Activated CD4-positive, alpha-beta T cell treated with anti-CD3 and anti-CD28 coated beads, Interleukin-2, amount 50 U/mL, for 16 hours (primary cell): ENCODE data around the gene CCDC183.
A peak's percentile ranks its signal among the peaks of the same experiment; 100 is the strongest.
"Not testable (repeated sequence)": the region's sequence is repeated elsewhere in the genome, so short reads cannot be mapped to it uniquely, and the experiment has no call there.

Source experiments
- DNase-seq: peaks from one replicate; pipeline ENCODE4 v3.0.0-alpha.2; 2020

Gene CCDC183

DNA sequence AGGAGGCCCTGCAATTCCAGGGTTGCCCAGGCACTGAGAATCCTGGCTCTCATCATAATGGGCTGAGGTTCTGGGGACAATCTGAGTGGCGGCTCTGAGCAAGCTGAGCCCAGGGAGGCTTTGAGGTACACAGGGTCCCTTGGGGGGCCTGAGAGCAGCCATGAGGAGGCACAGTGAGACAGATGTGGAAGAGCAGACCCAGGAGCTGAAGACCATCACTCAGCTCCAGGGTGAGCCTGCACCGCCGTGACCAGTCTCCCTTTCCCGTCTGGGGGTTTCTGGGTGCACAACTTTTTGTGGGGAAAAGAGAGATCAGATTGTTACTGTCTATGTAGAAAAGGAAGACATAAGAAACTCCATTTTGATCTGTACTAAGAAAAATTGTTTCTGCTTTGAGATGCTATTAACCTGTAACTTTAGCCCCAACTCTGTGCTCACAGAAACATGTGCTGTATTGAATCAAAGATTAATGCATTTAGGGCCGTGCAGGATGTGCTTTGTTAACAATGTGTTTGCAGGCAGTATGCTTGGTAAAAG lies at the start of gene CCDC183:
Gene CCDC183 (plus strand): TSS at position 101 of the 537 bp plus-strand sequence. CDS start 60 bp downstream, at position 161.
- no peak for DNase-seq

DNA sequence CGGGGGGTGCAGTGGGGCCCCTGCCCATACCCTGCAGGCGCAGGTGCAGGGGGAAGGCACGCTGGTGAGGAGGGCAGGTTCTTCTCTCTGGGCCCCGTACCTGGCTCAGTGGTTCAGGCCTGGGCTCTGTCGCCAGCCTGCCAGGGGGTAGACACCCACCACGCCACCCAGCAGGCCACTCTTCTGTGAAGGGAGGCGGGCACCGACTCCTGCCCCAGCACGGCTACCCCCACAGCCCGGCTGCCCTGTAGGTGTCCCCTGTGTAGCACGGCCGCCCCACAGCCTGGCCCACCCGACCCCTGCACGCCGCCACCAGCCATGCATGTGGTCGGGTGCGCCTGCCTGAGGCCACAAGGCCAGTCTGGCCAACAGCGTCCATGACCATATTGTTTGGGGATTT lies 49.5 kb upstream of the CCDC183 start:
- DNase-seq: no peak

DNA sequence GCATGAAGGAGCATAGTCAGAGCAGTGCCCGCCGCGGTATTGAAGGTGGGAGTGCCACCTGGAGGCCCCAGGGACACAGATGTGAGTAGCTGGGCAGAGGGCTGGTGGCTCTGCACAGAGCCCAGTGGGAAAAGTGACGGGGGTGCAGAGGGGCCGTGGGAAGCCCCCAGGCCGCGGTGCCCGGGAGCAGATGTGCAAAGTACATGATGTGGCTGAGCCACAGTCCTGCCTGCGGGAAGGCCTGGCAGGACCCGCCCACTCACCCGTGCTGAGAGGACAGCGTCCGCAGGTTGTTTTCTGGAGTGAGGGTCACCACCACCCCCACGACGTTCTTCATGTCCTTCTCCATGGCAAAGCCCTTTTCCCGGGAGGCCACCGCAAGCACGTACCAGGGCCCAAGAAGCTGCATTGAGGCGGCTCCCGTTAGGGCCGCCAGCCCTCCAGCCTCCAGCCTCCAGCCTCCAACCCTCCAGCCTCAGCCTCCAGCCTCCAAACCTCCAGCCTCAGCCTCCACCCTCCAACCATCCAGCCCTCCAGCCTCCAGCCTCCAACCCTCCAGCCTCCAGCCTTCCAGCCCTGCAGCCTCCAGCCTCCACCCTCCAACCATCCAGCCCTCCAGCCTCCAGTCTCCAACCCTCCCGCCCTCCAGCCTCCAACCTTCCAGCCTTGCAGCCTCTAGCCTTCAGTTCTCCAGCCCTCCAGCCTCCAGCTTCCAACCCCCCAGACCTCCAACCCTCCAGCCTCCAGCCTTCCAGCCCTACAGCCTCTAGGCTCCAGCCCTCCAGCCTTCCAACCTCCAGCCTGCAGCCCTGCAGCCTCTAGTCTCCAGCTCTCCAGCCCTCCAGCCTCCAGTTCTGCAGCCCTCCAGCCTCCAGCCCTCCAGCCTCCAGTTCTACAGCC lies 48.7 kb upstream of the CCDC183 start:
- no peak for DNase-seq

DNA sequence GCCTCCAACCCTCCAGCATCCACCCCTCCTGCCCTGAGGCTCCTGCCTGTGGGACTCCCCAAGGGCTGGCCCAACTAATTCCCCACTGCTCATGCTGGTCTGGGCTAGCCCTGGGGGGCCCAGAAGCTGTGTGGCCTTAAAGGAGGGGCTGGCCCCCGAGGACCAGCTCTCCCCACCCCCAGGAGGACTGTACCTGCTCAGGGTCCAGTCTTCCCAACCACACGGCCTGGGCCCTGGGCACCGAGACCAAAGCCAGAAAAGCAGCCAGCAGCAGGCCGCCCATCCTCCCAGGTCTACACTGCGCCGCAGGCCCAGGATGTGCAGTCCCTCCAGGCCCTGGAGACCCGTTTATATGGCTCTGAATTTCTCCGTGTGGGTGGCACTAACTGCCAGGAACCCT lies 47.9 kb upstream of the CCDC183 start, which contains the start of gene LCN6:
Gene LCN6 (minus strand): TSS at position 325 of the 400 bp plus-strand sequence. CDS start 42 bp downstream, at position 283.
- DNase-seq: no peak

DNA sequence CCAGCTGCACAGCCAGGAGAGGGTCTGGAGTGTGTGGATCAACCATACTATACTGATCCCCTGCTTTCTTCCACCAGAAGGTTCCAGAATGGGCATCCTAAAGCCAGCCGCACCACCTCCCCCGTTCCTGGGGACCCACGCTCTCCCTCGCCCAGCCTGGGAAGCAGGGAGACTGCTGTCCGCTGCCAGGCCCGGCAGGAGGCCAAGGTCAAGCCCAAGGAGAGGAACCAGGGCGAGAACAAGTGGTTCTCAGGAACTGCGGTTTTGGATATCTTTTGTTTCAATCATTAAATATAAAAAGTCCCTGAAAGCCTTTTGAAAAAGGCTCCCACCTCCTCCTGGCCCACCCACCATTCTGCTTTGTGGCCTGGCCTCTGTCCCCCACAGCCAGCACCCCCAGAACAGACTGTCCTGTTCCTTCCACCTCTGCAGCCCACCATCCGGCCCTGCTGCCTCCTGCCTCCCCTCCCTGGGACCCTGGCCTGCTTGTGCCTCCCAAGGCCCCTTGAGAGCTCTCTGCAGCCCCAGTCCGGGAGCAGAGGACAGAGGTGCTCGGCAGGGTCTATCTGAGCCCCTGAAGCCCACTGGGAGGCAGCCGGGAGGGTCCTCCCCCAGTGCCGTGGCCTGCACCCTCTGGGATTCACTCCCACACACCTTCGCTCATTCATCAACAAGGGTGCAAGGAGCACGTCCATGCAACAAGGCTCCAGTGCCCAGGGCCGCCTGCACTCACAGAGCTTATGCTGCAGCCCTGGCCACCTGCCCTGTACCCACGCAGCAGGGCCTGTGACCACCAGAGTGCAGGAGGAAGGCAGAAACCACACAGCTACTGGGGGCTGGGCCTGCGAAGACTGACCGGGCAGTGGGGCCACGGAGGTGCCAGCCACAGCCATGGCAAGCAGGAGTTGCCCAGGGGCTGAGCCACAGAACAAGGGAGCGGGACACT lies 47.2 kb upstream of the CCDC183 start:
- no peak for DNase-seq

DNA sequence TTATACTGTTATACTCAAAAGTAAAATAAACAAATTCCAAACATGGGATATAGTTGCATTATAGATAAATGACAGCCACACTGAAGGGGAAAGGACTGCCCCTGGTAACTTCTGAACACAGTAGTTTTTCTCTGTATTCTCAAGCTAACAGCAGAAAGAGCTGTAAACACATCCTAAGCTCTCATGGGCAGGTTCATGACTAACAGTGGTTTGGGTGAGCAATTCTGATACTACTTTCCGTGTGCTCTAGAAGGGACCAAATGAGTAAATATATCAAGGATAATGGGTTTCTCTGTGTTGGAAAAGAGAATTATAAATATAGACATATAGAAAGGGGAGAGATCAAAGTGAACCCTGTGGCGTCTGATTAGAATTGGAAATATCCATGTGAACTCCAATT lies 45.6 kb upstream of the CCDC183 start:
- DNase-seq: peak; percentile 76

DNA sequence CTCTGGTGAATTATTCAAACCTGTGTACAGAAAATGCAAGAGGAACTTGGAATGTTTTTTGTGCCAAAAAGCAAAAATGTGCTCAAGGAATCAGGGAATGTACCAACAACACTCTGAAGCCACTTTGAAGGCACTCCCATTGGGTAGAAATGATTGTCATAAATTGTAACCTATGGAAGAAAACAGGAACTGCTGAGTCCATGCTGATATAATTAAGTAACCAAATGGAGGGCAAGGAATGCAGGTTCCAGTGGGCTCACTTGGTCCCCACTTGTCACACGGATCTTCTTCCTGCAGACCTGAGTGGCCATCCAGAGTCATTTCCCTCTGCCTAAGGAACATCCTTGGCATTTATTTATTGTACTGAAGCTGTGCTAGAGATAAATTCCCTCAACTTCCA lies 44.9 kb upstream of the CCDC183 start:
- DNase-seq: no peak

DNA sequence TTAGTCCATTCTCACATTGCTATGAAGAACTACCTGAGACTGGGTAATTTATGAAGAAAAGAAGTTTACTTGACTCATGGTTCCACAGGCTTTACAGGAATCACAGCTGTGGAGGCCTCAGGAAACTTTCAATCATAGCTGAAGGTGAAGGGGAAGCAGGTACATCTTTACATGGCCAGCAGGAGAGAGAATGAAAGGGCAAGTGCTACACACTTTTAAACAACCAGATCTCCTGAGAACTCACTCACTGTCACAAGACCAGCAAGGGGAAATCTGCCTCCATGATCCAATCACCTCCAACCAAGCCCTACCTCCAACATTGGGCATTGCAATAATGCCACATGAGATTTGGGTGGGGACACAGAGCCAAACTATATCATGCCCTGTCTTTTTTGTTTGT lies 44.3 kb upstream of the CCDC183 start:
- DNase-seq: no peak

DNA sequence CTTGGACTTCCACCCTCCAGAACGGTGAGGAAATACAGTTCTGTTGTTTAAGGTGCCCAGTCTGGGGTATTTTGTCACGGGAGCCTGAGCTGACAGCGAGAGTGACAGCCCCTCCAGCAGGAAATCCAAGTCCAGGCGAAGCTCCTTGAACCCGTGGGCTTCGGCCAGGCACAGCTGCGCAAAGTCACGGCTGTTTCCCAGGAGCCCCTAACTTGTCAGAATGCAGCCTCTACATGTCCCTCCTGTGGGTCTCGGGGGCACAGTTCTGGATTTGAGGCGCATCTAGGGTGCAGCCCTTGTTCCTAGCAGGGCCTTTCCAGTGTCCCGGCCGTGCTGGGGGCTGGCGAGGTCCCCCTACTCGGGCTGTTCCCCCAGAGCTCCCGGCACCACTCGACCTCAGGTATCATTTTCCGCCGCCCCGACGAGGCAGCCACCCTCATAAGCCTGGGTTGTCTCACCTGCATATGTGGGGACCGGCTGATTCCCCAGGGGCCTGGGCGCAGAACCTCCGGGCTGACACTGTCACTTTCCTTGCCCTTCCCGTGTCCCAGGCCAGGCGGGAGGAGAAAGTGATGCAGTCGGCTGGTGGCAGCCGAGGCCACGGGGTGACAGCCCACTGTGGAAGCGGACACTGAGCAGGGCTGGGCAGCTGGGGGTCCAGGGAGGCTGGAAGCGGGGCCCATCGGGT lies 42.6 kb upstream of the CCDC183 start:
- DNase-seq: no peak

DNA sequence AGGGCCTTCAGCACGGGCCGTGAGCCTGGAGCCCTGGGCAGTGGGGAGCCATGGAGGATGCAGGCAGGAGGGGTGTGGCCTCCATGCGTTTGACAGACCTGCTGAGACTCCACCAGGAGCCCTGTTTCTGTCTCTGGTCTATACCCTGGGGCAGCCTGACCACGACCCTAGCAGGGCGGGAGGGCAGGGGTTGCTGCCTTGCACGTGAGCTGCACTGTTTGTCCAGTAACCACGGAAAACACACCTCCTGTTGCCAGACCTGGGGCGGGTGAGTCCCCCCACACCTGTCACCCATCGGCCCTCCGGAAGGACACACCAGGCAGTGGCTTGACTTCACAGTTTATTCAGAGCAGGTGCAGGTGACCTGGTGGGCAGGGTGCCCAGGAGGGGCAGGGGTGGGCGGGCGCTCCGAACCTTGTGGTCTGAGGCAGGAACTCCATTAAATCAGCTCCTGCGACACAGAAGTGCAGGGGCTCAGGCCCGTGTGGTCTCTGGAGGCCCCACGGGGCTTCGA lies 42.0 kb upstream of the CCDC183 start:
- DNase-seq: no peak

DNA sequence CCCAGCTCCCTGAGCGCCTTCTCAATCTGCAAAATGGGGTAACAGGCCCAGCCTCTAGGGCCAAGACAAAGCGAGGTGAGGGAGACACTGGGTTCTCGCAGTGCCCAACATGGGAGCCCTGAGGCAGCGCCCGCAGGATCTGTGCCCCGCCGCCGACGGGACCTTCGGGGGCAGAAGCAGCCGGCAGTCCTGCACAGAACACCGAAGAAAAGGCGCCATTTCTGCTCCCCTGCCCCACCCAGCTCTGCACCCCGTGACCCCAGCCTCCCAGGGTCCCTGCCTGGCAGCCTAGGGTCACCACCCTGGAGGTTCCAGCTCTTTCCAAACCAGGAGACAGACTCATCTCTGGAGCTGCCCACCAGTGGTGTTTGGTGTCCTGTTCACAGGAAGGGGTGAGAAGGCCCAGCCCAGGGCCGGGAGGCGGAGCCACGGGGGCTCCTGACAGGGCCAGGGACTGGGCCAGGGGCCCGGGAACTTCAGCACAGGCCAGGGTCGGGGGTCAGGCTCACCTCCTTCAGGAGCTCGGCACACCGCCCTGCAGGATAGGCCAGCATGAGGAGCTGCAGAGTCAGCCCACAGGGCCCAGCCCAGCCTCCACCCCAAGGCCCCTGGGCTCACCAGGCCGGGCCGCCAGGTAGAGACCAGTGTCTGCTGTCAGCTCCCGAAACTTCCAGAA lies 41.4 kb upstream of the CCDC183 start:
- no peak for DNase-seq

DNA sequence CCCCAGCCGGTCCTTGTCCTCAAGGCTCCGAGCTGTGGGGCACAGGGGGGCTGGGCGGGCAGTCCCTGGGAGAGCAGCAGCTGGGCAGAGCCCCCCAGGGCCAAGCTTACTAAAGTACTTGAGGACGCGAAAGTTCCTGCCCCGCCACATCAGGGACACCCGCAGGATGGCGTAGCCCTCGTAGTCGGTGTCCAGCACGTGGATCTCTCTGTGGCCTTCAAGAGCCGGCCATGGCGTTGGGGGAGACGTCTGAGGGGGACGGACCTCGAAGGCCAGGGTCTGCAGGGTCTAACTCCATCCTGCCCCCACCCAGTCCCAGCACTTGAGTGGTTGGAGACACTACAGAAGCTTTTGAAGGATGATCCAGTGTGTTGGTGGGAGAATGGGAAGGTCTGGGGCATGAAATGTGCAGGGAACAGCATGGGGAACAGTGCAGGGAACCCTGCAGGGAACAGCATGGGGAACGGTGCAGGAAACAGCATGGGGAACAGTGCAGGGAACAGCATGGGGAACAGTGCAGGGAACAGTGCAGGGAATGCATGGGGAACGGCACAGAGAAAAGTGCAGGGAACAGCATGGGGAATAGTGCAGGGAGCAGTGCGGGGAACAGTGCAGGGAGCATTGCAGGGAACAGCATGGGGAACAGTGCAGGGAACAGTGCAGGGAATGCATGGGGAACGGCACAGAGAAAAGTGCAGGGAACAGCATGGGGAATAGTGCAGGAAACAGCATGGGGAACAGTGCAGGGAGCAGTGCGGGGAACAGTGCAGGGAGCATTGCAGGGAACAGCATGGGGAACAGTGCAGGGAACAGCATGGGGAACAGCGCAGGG lies 40.6 kb upstream of the CCDC183 start:
- not testable (repeated sequence) for DNase-seq

DNA sequence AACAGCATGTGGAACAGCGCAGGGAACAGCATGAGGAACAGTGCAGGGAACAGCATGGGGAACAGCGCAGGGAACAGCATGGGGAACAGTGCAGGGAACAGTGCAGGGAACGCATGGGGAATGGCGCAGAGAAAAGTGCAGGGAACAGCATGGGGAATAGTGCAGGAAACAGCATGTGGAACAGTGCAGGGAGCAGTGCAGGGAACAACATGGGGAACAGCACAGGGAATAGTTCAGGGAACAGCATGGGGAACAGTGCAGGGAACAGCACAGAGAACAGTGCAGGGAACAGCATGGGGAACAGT lies 40.1 kb upstream of the CCDC183 start:
- DNase-seq: no peak

DNA sequence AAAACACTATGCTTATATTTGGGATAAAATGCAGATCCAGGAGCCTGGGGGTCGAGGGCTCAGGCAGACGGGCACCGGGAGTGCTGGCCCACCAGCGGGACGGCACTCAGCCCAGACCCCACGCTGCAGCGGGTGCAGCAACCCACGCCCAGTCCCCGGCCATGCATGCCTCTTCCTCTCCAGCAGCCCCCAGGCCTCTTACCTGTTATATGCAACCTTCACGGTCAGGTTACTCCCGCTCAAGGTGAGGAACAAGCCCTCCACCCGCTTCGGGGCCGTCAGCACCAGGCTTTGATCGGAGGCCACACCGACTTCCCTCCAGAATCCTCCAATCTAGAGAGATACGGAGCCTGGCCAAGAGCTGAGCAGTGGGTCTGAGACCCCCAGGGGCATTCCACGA lies 39.3 kb upstream of the CCDC183 start:
- no peak for DNase-seq

DNA sequence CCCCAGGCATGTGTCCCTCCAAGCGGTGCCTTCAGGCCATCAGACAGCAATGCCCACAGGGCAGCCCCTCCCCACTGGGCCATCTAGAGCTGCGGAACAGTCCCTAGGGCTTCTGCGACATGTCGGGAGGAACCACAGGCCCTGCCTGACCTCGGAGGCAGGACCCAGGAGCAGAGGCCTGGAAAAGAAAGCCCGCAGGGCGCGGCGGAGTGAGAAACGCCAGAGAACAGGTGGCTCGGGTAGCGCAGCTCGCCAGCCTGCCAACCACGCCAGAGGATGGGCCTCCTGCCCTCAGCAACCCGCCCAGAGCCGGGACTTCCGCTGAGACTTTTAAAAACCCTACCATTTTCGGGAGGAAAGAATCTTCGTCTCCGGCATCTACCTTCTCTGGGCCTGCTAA lies 38.8 kb upstream of the CCDC183 start:
- DNase-seq: no peak

DNA sequence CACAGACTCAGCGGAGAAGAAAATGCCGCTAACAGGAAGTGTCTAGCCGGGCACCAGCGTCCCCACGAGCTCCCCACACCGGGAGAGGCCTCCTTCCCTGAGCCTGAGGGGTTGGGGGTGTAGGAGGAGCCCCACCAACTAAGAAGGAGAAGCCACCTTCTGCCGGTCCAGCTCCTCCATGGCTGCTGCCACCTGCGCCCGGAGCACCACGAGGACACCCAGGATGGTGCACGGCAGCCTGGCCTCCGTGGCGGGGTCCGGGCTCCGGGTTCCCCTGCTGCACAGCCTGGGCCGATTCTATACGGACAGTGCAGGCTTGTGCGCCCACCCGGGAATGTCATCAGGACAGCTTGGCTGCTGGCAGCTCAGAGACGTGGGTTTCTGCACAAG lies 38.4 kb upstream of the CCDC183 start:
- no peak for DNase-seq

DNA sequence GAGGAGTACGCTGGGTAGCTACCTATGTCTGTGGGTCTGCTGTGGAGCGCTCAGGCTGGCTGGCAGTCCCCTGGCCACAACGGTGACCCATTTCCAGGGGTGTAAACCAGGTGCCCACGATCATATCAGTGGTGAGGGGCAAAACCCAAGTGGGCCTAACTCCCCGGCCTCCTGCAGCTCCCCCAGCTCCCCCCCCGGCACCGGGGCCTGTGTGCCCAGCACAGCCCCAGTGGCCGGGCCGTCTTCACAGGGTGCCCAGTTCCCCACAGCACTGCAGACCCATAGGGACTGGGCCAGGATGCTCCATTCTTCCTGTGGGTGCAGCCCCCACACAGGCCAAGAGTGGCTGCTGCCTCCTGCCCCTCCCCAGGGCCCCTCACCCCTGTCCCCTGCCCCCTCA lies 37.1 kb upstream of the CCDC183 start:
- no peak for DNase-seq

DNA sequence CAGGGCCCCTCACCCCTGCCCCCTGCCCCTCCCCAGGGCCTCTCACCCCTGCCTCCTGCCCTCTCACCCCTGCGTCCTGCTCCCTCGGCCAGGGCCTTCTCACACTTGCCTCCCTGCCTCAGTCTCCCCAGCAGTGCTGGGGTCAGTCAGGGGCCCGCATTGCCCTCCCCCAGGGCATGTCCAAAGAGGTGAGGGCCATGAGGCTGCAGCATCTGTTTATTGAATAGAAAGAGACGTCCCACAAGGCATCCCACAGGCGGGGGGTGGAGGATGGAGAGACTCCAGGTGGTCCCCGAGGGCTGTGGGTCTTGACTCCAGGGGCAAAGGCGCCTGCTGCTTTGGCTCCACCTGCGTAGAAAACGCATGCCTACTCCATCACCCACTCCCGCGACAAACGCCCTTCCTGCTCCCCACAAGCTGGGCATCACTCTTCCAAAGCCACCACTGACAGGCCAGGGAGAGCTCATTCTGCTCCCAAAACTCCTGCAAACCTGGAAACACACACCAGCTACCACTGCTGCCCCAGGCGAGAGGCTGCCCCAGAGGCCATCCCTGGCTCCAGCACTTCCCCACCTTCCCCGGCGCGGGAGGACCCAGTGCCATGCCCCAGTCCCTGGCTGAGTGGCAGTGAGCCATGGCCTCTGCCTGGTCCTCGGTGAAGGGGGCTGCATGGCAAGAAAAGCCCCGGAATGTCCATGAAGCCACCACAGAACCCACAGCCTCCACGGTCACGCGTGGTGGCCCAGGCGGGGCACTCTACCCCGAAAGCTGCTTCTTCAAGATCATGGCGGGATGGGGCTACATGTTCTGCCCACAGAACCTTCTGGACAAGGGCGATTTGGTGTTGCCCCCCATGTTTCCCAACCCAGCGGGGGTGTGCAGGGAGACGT lies 36.5 kb upstream of the CCDC183 start:
- no peak for DNase-seq

DNA sequence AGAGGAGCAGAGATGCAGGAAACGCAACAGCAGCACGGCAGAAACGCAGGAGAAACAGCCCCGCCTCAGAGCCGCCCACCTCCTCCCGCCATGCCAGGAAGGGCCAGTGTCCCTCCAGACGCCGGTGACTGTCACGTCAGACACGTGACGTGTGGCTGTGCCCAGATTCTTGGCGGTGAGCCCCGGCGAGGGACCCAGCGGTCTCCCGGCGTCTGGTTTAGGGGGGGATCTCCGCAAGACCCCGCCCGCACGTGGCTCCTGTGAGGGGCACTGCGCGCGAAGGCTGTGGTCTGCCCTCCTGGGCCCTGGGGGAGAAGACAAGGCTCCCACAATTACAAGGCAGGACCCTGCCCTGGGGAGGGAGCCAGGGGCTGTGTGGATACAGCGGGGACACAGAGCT lies 35.7 kb upstream of the CCDC183 start:
- no peak for DNase-seq
